HG02840 (cell line): Measurements from ENCODE around the gene RRBP1.
"Not testable (repeated sequence)": the region's sequence is repeated elsewhere in the genome, so short reads cannot be mapped to it uniquely, and the experiment has no call there.

Experiments used
- ATAC-seq: cut with Tn5 transposase; IDR thresholded peaks from one replicate; pipeline ENCODE4 v1.9.1; 2021; ENCODE audit warnings: mild to moderate bottlenecking, moderate library complexity, moderate number of reproducible peaks; ENCODE audit not compliant: unreplicated experiment, low FRiP score

The RRBP1 gene

GRCh38 chr20:17710379-17711266, 28.6 kb upstream of the RRBP1 start:
- ATAC-seq: no peak

- no peak for ATAC-seq
Measured at GRCh38 chr20:17709361-17710293, 27.6 kb upstream of the RRBP1 start.

- ATAC-seq: no peak
Measured at GRCh38 chr20:17708675-17709360, 26.8 kb upstream of the RRBP1 start.

DNA sequence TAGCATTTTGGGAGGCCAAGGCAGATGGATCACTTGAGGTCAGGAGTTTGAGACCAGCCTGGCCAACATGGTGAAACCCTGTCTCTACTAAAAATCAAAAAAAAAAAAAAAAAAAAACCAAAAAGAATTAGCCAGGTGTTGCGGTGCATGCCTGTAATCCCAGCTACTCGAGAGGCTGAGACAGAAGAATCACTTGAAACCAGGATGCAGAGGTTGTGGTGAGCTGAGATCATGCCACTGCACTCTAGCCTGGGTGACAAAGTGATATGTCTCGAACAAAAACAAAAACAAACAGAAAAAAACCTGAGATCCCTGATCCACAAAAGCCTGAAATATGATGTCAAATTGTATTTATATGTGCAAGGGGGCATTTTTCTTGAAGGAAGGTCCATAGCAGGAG, 25.9 kb upstream of the RRBP1 start:
- not testable (repeated sequence) for ATAC-seq

GRCh38 chr20:17706632-17707031, 24.6 kb upstream of the RRBP1 start:
- no peak for ATAC-seq

- no peak for ATAC-seq
Measured at GRCh38 chr20:17705916-17706315, 23.9 kb upstream of the RRBP1 start.

- no peak for ATAC-seq
Measured at GRCh38 chr20:17704589-17705317, 22.7 kb upstream of the RRBP1 start.

DNA sequence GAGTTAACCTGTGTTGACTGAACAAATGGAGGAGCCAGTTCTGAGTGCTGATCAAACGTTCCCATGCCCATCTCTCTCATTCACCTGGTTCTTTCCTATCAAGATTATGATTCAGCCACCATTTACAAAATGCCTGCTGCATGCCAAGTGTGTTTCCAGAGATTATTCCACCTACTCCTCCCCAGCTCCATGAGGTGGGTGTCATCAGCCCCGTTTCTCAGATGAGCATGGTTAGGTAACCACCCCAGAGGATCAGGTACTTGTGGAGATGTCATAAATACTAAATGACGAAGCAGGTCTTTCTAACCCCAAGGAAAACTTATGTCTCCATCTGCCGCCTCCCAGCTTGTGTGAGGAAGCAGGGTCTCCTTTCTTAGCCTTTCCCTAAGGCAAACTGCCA, 19.8 kb upstream of the RRBP1 start:
- ATAC-seq: no peak

GRCh38 chr20:17700637-17701036, 18.6 kb upstream of the RRBP1 start:
- no peak for ATAC-seq

DNA sequence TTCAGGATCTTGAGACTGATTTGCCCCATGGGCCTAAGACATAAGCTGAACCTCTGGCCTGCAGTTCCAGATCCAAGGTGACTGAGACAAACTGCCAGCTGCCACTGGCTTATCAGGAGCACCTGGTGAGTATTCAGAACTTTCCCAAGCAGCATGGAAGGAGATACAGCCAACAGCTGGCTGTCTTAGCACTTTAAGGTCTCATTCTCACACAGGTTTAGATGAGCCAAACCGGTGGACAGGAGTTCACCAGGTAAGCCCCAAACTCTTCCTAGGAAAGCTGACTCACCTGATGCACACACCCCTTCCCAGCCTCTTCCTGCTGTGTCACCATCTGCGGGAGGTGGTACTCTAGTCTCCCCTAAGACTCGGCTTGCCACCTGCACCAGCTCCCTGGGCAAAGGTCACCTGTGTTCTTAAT, 17.9 kb upstream of the RRBP1 start, which contains the start of gene BANF2:
BANF2 (plus strand) TSS at position 36 of the 421 bp plus-strand sequence. CDS start 25,060 bp downstream, outside the sequence.
- no peak for ATAC-seq

DNA sequence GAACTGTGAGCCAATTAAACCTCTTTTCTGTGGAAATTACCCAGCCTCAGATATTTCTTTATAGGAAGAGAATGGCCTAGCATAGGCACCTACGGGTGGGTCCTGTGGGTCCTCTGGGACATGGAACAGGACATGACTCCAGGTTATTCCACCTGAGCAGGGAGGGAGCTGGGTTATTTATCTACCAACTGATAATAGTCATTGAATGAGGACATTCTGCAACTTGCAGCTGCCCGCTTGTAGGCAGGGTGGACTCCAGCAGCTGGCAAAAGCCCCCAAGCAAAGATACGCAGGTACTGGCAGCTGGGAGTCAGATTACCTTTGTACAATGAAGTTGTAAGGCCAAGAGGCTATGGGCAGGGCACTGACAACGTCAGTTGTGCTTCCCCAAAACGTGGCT, 16.3 kb upstream of the RRBP1 start:
- ATAC-seq: no peak

DNA sequence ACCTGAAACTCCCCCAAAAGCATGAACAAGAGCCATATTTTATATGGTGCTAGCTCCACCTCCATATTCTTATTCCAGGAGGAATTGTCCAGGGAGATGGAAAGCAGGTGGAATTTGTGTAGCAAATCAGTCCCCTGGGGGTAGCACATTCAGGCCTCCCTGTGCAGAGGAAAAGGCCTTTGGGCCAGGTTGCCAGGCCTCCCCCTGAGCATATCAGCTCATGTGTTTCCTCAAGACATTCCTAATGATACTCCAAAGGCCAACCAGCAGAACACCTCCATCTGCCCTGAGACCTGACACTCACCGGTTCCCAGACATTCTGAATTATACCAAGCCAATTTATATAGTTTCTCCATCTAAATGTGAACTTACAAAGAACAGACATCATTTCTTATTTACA, 15.1 kb upstream of the RRBP1 start:
- no peak for ATAC-seq

GRCh38 chr20:17696287-17696686, 14.2 kb upstream of the RRBP1 start:
- no peak for ATAC-seq

- no peak for ATAC-seq
Measured at GRCh38 chr20:17694767-17695166, 12.7 kb upstream of the RRBP1 start.

GRCh38 chr20:17693444-17694001, 11.5 kb upstream of the RRBP1 start:
- ATAC-seq: no peak

DNA sequence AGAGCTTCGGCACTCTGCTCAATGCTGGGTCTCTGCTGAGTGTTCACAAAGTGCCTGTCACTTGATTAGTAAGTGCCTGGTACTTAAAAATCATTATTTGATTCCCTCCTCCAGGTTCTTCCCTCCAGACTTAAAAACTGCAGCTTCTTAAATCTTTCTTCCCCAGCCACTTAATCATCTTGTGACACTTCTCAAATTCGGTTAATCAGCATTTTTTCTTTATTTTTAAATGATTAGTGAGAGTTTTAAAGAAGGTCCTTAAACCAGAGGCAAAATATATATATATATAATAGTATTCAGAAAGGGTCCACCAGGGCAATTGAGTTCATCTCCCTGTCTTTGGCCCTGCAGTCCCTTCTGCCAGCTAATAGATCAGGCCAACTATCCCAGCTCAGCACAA, 9.7 kb upstream of the RRBP1 start:
- no peak for ATAC-seq

GRCh38 chr20:17690144-17690543, 8.1 kb upstream of the RRBP1 start:
- ATAC-seq: no peak

GRCh38 chr20:17688965-17689364, 6.9 kb upstream of the RRBP1 start:
- no peak for ATAC-seq

DNA sequence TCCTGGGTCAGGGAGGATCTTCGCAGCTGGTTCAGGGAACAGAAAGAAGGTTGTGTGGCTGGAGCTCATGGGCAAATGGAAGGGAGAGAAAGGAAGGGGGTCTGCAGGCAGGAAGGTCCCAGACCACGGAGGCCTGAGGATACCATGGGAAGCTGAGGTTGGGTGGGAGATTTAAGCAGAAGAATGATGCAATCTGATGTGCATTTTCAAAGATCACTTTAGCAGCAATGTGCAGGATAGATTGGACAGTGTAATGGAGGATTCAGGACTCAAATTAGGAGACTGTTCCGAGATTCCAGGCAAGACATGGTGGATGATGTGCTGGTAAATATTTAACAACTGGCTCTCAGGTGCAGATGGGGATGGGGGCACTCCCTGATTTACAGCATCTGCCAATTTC, 5.8 kb upstream of the RRBP1 start:
- no peak for ATAC-seq

DNA sequence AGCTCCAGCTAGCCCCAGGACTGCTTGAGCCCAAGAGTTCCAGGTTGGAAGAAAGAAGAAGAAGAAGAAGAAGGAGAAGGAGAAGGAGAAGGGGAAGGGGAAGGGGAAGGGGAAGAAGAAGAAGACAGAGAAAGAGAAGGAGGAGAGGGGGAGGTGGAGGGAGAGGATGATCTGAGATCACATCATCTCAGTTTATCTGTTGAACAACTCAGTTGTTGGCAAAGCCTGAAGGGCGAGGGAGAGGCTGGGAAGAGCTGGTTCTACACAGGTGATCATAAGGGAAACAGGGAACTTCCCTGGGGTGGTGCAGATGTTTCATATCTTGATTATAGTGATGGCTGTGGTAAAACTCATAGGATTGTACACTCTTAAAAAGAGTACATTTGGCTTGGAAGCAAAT, 3.1 kb upstream of the RRBP1 start:
- no peak for ATAC-seq
